AG09319 (cell line): ENCODE measurements around the gene PPM1D.

Source experiments
- DNase-seq: peaks from one replicate; pipeline ENCODE4 v3.0.0-alpha.2; 2010; ENCODE audit warnings: low read depth; ENCODE audit errors: extremely low read depth
- TF ChIP-seq, protein P1 (sequence below): IDR thresholded peaks from 2 replicates; pipeline ENCODE4 v1.5.1; 2011; ENCODE audit warnings: low read depth, mild to moderate bottlenecking, inconsistent platforms, low read length, moderate library complexity

Gene PPM1D

GRCh38 chr17:60699090-60699489, 99.1 kb downstream of the PPM1D start:
- TF ChIP-seq, protein P1, sequence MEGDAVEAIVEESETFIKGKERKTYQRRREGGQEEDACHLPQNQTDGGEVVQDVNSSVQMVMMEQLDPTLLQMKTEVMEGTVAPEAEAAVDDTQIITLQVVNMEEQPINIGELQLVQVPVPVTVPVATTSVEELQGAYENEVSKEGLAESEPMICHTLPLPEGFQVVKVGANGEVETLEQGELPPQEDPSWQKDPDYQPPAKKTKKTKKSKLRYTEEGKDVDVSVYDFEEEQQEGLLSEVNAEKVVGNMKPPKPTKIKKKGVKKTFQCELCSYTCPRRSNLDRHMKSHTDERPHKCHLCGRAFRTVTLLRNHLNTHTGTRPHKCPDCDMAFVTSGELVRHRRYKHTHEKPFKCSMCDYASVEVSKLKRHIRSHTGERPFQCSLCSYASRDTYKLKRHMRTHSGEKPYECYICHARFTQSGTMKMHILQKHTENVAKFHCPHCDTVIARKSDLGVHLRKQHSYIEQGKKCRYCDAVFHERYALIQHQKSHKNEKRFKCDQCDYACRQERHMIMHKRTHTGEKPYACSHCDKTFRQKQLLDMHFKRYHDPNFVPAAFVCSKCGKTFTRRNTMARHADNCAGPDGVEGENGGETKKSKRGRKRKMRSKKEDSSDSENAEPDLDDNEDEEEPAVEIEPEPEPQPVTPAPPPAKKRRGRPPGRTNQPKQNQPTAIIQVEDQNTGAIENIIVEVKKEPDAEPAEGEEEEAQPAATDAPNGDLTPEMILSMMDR, result no peak

DNA sequence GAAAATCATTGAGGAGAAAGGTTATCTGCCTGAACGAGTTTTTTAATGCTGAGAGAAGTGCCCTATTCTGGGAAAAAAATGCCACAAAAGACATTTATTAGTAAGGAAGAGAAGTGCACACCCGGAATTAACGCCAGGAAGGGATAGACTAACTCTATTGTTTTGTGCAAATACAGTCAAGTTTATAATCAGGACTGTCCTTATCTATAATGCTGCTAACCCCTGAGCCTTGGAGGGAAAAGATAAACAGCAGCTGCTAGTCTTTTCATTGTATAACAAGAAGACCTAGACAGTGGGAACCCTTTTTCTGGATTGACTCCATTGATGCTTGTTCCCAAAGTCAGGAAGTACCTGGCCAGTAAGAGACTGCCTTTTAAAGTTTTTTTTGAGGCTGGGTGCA, 104.2 kb downstream of the PPM1D start:
- DNase-seq, result no peak
- TF ChIP-seq, protein P1, result no peak

More at GRCh38 chr17:60699090-60699489, 99.1 kb downstream of the PPM1D start:
- no peak for DNase-seq

GRCh38 chr17:60712675-60713074, 112.7 kb downstream of the PPM1D start:
- no peak for DNase-seq
- TF ChIP-seq, protein P1, result no peak

- TF ChIP-seq, protein P1, result no peak
- no peak for DNase-seq
Observed at GRCh38 chr17:60713608-60714007, 113.6 kb downstream of the PPM1D start.
